Measurements from ENCODE around the gene CKMT2.

DNA sequence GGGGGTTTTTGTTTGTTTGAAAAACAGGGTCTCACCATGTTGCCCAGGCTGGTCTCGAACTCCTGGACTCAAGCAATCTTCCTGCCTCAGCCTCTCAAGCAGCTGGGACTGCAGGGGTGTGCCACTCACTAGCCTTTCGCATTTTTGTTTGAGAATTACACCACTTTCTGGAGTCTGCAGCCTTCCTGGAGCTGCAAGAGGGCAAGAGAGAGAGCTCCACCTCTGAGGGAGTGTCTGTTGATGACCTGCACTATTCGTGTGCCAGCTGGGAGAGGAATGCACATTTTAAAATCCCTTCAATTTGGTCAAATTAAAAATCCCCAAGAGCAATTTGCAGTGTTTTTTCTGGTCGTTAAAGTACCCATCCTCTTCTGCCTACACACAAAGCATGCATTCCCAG lies 5.0 kb upstream of the CKMT2 start:
- TF ChIP-seq, protein P1, sequence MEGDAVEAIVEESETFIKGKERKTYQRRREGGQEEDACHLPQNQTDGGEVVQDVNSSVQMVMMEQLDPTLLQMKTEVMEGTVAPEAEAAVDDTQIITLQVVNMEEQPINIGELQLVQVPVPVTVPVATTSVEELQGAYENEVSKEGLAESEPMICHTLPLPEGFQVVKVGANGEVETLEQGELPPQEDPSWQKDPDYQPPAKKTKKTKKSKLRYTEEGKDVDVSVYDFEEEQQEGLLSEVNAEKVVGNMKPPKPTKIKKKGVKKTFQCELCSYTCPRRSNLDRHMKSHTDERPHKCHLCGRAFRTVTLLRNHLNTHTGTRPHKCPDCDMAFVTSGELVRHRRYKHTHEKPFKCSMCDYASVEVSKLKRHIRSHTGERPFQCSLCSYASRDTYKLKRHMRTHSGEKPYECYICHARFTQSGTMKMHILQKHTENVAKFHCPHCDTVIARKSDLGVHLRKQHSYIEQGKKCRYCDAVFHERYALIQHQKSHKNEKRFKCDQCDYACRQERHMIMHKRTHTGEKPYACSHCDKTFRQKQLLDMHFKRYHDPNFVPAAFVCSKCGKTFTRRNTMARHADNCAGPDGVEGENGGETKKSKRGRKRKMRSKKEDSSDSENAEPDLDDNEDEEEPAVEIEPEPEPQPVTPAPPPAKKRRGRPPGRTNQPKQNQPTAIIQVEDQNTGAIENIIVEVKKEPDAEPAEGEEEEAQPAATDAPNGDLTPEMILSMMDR (IDR thresholded peaks at IDR 0.05): no peak
- no peak for TF ChIP-seq EP300 (IDR thresholded peaks at IDR 0.05)
- no peak for TF ChIP-seq POLR2AphosphoS5 (IDR thresholded peaks at IDR 0.05)
